ENCODE data around the gene PRPF40A.

GRCh38 chr2:152696476-152696875 lies 20.8 kb downstream of the PRPF40A start:
- TF ChIP-seq CTCF (IDR thresholded peaks at IDR 0.05; ENCODE audit: insufficient read depth, low read depth, low read length) (no peak), EZH2 (IDR thresholded peaks at IDR 0.05; ENCODE audit: insufficient read depth, low read length) (no peak)

Data from astrocyte (in vitro differentiated cells and primary cell).